HepG2 (cell line): ENCODE measurements around the gene ZNF540. TPM values are rescaled to one million over a fixed set of nuclear protein-coding genes. Genes with fewer than 3 reads are reported as not detected.

ENCODE experiments used
- DMAP1 ChIP-seq: IDR thresholded peaks from 2 replicates; pipeline ENCODE4 v1.6.1; 2016
- FIP1L1 ChIP-seq: fragments of 200-400 bp; formaldehyde crosslinking; IDR thresholded peaks from 2 replicates; pipeline ENCODE4 v1.6.1; 2018; ENCODE audit warnings: low read depth, mild to moderate bottlenecking, low read length, moderate library complexity, borderline replicate concordance; ENCODE audit not compliant: insufficient read depth
- KLF13 ChIP-seq: sonication (generic); formaldehyde crosslinking; IDR thresholded peaks from 2 replicates; pipeline ENCODE4 v1.4.0; 2020; ENCODE audit warnings: mild to moderate bottlenecking, missing genetic modification reagents
- MXI1 ChIP-seq: IDR thresholded peaks from 3 replicates; pipeline ENCODE4 v1.6.1; 2012; ENCODE audit warnings: low read depth, low read length, inconsistent platforms, borderline replicate concordance
- RFXANK ChIP-seq: IDR thresholded peaks from 2 replicates; pipeline ENCODE4 v1.6.1; 2016
- ZFX ChIP-seq: sonication (generic); formaldehyde crosslinking; IDR thresholded peaks from 2 replicates; pipeline ENCODE4 v1.4.0; 2020; ENCODE audit warnings: mild to moderate bottlenecking, low read depth, missing genetic modification reagents, moderate library complexity
- ZNF30 ChIP-seq: sonication (generic); formaldehyde crosslinking; IDR thresholded peaks from 2 replicates; pipeline ENCODE4 v1.5.0; 2020; ENCODE audit warnings: mild to moderate bottlenecking, missing genetic modification reagents
- ZNF7 ChIP-seq: IDR thresholded peaks from 2 replicates; pipeline ENCODE4 v1.6.1; 2016; ENCODE audit warnings: missing biosample characterization, missing genetic modification reagents
- ZNF766 ChIP-seq: sonication (generic); formaldehyde crosslinking; IDR thresholded peaks from 2 replicates; pipeline ENCODE4 v1.5.0; 2020; ENCODE audit warnings: missing genetic modification reagents, borderline replicate concordance
- polyA plus RNA-seq, 8 experiments: library from polyadenylated mRNA; depleted of rRNA in 3 of 8; stranded (reverse) in 7 of 8; unstranded in 1 of 8; fragments of >200 nt; fragmentation: Illumina TruSeq in 4 of 8; extraction: Trizol in 4 of 8; gene quantifications; 2 replicates each; pipeline versions ENCODE4 v1.2.1 to v1.2.3, GENCODE V29; 2011 to 2016; ENCODE audit warnings: low read depth in 4 of 8, missing spikeins in 1 of 8, mixed read lengths in 1 of 8; ENCODE audit not compliant: insufficient read depth in 1 of 8
- total RNA-seq, 5 experiments: library from RNA; depleted of rRNA; stranded (reverse); fragments of >200 nt; fragmentation: Illumina TruSeq; extraction: Trizol; gene quantifications; 2 replicates each; pipeline ENCODE4 v1.2.3, GENCODE V29; 2016; ENCODE audit warnings: low read depth in 1 of 5
- TF ChIP-seq, protein P1 (sequence below): sonication (generic); formaldehyde crosslinking; conservative IDR thresholded peaks from 2 replicates; pipeline ENCODE4 v1.8.0; 2022; ENCODE audit warnings: missing genetic modification reagents
- TF ChIP-seq, protein P2 (sequence below): sonication (generic); formaldehyde crosslinking; IDR thresholded peaks from 2 replicates; pipeline ENCODE4 v1.8.0; 2022; ENCODE audit warnings: mild to moderate bottlenecking, missing genetic modification reagents; ENCODE audit not compliant: insufficient replicate concordance
- TF ChIP-seq, protein P3 (sequence below): sonication (generic); formaldehyde crosslinking; IDR thresholded peaks from 2 replicates; pipeline ENCODE4 v1.4.0; 2020; ENCODE audit warnings: missing genetic modification reagents, low read depth, mild to moderate bottlenecking, borderline replicate concordance
- TF ChIP-seq, protein P4 (sequence below): sonication (generic); formaldehyde crosslinking; IDR thresholded peaks from 2 replicates; pipeline ENCODE4 v1.4.0; 2020; ENCODE audit warnings: missing genetic modification reagents
- TF ChIP-seq, protein P5 (sequence below): sonication (generic); formaldehyde crosslinking; IDR thresholded peaks from 2 replicates; pipeline ENCODE4 v1.5.1; 2020; ENCODE audit warnings: missing genetic modification reagents, mild to moderate bottlenecking, borderline replicate concordance
- TF ChIP-seq, protein P6 (sequence below): sonication (generic); formaldehyde crosslinking; IDR thresholded peaks from 2 replicates; pipeline ENCODE4 v1.9.0; 2022; ENCODE audit warnings: missing genetic modification reagents, mild to moderate bottlenecking, borderline replicate concordance

ZNF540 gene
- total and polyA plus RNA-seq, 2 of the 13 experiments (the other 11 are each of a cell fraction or from before 2014, with no cell fraction given) = 0.21 to 0.40 TPM

DNA sequence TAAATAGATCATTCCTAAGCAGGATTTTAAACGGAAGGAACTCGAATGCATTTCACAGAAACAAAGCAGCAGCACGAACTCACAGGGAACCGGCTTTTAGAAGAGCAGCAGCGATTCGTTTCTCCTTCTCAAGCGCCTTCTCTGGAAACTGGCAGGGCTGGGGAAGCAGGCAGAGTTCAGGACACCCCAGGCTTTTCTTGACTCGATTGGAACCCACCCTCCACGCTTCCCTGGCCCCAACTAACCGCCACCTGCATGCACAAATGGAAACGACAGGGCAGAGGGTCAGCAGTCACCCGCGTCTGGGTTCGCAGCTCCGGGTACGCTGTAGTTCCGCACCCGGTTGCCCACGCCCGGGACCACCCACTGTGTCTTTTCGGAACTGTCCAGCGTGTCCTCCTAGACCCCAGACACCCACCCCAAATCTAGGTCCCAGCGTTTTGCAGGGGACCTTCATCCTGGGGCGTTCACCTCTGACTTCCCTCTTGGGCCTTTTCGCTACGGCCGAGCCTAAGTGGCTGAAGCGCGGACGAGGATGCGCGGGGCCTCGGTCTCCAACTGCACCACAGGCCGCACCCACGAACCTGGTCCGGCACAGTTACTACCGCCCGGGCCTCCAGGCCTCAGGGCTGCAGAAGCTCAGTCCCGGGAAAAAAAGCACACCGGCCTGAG lies 60.1 kb downstream of the ZNF540 start (continued):
- TF ChIP-seq, protein P1, sequence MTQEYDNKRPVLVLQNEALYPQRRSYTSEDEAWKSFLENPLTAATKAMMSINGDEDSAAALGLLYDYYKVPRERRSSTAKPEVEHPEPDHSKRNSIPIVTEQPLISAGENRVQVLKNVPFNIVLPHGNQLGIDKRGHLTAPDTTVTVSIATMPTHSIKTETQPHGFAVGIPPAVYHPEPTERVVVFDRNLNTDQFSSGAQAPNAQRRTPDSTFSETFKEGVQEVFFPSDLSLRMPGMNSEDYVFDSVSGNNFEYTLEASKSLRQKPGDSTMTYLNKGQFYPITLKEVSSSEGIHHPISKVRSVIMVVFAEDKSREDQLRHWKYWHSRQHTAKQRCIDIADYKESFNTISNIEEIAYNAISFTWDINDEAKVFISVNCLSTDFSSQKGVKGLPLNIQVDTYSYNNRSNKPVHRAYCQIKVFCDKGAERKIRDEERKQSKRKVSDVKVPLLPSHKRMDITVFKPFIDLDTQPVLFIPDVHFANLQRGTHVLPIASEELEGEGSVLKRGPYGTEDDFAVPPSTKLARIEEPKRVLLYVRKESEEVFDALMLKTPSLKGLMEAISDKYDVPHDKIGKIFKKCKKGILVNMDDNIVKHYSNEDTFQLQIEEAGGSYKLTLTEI (CRISPR knock-in tag) = no peak
- TF ChIP-seq DMAP1 (CRISPR knock-in tag) = no peak; the same call in 1 of the 2 replicates
- TF ChIP-seq, protein P2, sequence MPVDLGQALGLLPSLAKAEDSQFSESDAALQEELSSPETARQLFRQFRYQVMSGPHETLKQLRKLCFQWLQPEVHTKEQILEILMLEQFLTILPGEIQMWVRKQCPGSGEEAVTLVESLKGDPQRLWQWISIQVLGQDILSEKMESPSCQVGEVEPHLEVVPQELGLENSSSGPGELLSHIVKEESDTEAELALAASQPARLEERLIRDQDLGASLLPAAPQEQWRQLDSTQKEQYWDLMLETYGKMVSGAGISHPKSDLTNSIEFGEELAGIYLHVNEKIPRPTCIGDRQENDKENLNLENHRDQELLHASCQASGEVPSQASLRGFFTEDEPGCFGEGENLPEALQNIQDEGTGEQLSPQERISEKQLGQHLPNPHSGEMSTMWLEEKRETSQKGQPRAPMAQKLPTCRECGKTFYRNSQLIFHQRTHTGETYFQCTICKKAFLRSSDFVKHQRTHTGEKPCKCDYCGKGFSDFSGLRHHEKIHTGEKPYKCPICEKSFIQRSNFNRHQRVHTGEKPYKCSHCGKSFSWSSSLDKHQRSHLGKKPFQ (CRISPR knock-in tag) = no peak
- no peak for TF ChIP-seq ZNF7 (CRISPR knock-in tag)
- no peak for TF ChIP-seq ZNF766 (CRISPR knock-in tag)
- peak; percentile 98 for TF ChIP-seq ZFX (CRISPR knock-in tag)
- no peak for TF ChIP-seq FIP1L1
- no peak for TF ChIP-seq KLF13 (CRISPR knock-in tag)
- TF ChIP-seq, protein P3, sequence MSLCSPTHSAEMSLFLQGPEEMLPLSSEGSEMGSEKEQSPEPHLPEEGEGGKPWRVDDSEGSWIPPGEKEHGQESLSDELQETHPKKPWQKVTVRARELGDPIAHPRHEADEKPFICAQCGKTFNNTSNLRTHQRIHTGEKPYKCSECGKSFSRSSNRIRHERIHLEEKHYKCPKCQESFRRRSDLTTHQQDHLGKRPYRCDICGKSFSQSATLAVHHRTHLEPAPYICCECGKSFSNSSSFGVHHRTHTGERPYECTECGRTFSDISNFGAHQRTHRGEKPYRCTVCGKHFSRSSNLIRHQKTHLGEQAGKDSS = peak; percentile 76
- TF ChIP-seq, protein P4, sequence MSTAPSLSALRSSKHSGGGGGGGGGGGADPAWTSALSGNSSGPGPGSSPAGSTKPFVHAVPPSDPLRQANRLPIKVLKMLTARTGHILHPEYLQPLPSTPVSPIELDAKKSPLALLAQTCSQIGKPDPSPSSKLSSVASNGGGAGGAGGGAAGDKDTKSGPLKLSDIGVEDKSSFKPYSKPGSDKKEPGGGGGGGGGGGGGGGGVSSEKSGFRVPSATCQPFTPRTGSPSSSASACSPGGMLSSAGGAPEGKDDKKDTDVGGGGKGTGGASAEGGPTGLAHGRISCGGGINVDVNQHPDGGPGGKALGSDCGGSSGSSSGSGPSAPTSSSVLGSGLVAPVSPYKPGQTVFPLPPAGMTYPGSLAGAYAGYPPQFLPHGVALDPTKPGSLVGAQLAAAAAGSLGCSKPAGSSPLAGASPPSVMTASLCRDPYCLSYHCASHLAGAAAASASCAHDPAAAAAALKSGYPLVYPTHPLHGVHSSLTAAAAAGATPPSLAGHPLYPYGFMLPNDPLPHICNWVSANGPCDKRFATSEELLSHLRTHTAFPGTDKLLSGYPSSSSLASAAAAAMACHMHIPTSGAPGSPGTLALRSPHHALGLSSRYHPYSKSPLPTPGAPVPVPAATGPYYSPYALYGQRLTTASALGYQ (CRISPR knock-in tag) = 0 out of 2 replicates have a peak, but pooled peaks have one; percentile 5
- TF ChIP-seq, protein P5, sequence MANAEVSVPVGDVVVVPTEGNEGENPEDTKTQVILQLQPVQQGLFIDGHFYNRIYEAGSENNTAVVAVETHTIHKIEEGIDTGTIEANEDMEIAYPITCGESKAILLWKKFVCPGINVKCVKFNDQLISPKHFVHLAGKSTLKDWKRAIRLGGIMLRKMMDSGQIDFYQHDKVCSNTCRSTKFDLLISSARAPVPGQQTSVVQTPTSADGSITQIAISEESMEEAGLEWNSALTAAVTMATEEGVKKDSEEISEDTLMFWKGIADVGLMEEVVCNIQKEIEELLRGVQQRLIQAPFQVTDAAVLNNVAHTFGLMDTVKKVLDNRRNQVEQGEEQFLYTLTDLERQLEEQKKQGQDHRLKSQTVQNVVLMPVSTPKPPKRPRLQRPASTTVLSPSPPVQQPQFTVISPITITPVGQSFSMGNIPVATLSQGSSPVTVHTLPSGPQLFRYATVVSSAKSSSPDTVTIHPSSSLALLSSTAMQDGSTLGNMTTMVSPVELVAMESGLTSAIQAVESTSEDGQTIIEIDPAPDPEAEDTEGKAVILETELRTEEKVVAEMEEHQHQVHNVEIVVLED = peak; percentile 6; the same call in 1 of the 2 replicates
- TF ChIP-seq RFXANK = no peak
- no peak for TF ChIP-seq MXI1
- TF ChIP-seq, protein P6, sequence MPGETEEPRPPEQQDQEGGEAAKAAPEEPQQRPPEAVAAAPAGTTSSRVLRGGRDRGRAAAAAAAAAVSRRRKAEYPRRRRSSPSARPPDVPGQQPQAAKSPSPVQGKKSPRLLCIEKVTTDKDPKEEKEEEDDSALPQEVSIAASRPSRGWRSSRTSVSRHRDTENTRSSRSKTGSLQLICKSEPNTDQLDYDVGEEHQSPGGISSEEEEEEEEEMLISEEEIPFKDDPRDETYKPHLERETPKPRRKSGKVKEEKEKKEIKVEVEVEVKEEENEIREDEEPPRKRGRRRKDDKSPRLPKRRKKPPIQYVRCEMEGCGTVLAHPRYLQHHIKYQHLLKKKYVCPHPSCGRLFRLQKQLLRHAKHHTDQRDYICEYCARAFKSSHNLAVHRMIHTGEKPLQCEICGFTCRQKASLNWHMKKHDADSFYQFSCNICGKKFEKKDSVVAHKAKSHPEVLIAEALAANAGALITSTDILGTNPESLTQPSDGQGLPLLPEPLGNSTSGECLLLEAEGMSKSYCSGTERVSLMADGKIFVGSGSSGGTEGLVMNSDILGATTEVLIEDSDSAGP = 0 out of 2 replicates have a peak, but pooled peaks have one; percentile 53
- 0 out of 2 replicates have a peak, but pooled peaks have one; percentile 32 for TF ChIP-seq ZNF30 (CRISPR knock-in tag)
